Measurements from ENCODE around the gene EIF5A2. TPM values are rescaled to one million over a fixed set of nuclear protein-coding genes. Genes with fewer than 3 reads are reported as not detected.

The EIF5A2 gene
- polyA plus RNA-seq, 4 donors: 4.2 to 9.1 (median 6.9) TPM

DNA sequence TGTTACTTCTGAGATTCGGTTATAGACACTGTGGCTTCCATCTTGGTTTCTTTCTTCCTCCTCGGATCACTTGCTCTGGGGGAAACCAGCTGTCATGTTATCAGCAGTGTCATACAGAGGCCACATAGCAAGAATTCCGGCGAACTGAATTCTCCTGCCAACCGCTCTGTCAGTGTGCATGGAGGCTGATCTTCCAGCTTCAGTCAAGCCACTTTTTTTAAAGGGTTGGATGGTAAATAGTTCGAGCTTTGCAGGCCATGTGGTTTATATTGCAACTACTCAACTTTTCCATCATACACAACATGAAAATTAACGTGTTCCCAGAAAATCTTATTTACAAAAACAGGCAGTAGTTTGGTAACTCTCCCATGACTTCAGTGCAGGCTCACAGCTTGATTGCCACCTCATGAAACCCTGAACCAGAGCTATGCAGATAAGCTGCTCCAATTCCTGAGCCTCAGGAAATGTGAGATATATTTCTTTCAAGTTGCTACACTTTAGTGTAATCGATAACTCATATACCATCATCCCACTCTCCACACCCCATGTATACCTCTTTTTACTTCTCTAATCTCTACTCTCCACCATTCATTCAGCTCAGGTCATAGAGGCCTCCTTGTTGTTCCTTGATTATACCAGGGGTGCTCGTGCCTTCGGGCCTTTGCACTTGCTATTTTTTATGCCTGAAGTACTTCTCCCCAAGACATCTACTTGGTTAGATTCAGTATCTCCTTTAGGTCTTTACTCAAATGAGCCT lies 45.6 kb downstream of the EIF5A2 start:
- no peak for DNase-seq (ENCODE audit: low read depth in 4 of 4, low spot score in 2 of 4)

DNA sequence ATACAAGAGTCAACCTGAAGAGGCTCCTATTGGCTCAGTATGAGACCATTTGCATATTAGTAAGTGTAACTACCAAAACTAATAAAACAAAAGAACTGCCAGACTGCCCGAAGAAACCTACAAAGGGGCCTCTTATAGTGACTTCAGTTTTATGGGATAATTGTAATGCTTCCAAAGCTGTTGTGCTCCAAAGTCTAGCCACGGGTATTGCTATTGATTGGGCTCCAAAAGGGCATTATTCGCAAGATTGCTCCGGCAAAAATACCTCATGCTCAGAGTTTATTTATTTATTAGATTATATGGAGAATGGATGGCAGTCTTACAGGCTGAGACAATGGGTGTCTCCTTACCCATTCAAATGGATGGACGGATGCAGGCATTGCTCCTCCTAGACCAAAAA lies 49.8 kb downstream of the EIF5A2 start:
- no peak for DNase-seq (ENCODE audit: low read depth in 4 of 4, low spot score in 2 of 4)

DNA sequence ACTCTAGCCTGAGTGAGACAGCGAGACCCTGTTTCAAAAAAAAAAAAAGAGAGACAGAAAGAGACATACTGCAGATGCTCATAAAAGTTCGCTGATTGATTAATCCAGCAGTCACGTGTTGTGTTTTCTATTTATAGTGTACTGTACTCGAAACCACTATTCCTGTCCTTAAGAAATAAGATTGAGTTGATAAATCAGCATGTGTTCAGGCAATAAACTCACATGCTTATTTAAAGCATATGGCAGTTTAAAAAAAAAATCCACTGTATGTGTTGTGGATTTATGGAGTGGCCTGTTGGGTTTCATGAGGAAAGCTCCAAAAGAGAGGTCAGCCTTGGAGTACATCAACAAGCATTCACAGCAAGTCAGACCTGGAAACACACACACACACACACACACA lies 56.1 kb downstream of the EIF5A2 start:
- DNase-seq (ENCODE audit: low read depth in 4 of 4, low spot score in 2 of 4): peak in 1 of 4 donors; percentile 75

DNA sequence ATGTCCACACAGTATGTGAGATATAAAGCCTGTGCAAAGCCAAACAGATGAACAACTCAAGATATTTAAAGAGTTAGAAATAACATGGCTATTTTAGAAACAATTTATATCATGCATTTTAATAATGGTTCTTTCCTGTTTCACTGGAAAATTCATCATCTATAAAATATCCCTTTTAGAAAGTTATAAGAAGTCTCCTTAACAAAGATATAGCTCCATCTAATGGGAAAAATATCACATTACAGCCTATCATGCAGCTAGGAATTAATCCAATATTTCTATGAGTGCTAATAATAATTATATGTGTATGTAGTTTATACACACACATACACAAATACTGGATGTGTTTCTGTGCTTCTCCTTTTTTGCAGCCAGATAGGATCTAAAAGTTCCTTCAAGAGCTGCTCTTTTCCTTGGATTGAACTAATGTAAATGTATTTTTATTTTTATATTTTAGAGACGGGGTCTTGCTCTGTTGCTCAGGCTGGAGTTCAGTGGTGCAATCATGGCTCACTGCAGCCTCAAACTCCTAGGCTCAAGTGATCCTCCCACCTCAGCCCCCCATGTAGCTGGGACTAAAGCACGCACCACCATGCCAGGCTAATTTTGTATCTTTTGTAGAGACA lies 60.0 kb downstream of the EIF5A2 start:
- DNase-seq (ENCODE audit: low read depth in 4 of 4, low spot score in 2 of 4): no peak

DNA sequence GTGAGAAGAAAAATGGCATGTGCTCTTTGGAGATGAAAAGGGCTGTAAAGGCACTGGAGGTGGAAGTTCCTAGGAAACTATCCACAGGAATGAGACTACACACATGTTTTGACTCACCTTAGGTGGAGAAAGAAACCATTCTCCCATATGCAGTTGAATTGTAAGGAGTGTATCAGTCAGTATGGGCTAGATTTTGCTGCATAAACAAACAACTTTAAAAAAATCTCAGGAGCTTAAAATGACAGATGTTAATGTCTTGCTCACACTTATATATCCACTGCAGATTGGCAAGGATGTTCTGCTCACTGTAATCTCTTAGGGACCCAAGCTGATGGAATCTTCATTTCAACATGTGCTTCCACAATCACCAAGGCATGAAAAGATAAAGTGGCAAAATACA lies 64.1 kb downstream of the EIF5A2 start:
- no peak for DNase-seq (ENCODE audit: low read depth in 4 of 4, low spot score in 2 of 4)

DNA sequence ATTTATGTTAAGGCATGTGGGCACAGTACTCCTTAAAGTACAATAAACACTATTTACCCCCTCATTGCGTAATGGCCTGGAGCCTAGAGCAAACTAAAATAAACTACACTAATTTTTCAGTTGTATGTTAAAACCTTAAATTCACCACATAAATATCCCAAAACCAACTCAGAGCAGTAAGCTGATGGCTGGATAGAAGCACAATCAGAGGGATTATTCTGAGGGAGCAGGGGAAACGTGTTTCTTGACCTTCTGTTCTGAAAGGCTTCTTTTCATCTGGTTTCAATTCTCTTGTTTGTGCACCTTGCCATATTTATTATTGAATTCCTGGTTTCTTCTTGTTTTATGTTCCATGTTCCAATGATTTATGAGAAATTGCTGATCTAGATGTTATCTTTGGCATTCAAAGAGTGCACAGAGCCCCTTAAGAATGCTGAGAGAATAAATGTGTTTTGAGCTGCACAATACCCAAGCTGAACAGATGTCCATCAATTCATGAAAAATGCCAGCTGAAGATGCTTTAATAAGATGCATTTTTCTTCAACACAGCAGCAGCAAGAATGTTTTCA lies 68.1 kb downstream of the EIF5A2 start:
- no peak for DNase-seq (ENCODE audit: low read depth in 4 of 4, low spot score in 2 of 4)

DNA sequence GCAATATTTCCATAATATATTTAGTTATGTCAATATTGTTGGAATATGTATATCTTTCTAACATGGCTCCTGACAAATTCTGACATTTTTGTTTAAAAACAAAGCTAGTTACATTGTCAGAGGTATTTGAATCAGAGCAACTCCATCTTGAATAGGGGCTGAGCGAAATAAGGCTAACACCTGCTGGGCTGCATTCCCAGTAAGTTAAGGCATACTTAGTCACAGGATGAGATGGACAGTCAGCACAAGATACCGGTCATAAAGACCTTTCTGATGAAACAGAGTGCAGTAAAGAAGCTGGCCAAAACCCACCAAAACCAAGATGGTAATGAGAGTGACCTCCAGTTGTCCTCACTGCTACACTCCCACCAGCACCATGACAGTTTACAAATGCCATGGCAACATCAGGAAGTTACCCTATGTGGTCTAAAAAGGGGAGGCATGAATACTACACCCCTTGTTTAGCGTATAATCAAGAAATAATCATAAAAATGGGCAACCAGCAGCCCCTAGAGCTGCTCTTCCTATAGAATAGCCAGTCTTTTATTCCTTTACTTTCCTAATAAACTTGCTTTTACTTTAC lies 68.8 kb downstream of the EIF5A2 start:
- no peak for DNase-seq (ENCODE audit: low read depth in 4 of 4, low spot score in 2 of 4)

Other genes starting within 250 kb of the EIF5A2 start
- 100 to 1,000 TPM in 1 of 4 donors, 10 to 100 TPM in 3; 42.7 to 101 (median 68.8) TPM for gene RPL22L1, start 38.4 kb downstream of the EIF5A2 start, polyA plus RNA-seq (ENCODE audit: insufficient read length in 4 of 4)
- 10 to 100 TPM in 3 of 4 donors, 1 to 10 TPM in 1; 9.7 to 23.3 (median 12.7) TPM for gene SLC2A2, start 118.1 kb upstream of the EIF5A2 start, polyA plus RNA-seq (ENCODE audit: insufficient read length in 4 of 4)